ENCODE results near the gene TRIM36.

Gene TRIM36, protein sequence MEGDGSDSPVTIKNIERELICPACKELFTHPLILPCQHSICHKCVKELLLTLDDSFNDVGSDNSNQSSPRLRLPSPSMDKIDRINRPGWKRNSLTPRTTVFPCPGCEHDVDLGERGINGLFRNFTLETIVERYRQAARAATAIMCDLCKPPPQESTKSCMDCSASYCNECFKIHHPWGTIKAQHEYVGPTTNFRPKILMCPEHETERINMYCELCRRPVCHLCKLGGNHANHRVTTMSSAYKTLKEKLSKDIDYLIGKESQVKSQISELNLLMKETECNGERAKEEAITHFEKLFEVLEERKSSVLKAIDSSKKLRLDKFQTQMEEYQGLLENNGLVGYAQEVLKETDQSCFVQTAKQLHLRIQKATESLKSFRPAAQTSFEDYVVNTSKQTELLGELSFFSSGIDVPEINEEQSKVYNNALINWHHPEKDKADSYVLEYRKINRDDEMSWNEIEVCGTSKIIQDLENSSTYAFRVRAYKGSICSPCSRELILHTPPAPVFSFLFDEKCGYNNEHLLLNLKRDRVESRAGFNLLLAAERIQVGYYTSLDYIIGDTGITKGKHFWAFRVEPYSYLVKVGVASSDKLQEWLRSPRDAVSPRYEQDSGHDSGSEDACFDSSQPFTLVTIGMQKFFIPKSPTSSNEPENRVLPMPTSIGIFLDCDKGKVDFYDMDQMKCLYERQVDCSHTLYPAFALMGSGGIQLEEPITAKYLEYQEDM

DNA sequence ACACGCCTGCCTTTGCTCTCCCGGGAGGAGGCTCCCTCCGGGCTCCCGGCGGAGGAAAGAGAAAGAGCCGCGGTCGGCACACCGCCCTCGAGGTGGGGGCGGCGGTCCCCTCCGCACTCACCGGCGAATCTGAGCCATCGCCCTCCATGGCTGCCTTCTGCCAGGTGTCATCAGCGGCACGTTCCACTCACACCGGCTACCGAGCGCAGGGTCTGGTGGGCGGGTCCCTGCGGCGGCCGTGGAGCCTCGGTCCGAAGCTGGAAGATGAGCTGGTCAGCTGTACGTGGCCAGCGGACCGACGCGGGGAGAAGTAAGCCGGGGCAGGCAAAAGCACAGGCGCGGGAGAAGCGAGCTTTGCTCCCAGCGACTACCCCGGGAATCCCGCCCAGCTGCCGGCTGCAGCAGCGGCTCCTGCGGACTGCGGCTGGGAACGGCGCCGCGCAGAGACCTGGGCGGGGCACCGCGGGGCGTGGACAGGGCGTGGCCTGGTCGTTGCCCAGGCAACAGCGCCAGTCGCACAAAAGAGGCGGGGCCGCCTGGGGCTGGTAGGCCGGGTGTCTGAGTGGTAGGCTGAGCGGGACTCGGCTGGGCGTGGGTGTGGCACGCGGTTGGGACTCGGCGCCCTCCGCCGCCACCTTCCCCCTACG is at the start of gene TRIM36:
Gene TRIM36 (minus strand): TSS at position 422 of the 647 bp plus-strand sequence. CDS start 274 bp downstream, at position 148.
- peak; percentile 98 for DNase-seq (ENCODE audit: low spot score)

DNA sequence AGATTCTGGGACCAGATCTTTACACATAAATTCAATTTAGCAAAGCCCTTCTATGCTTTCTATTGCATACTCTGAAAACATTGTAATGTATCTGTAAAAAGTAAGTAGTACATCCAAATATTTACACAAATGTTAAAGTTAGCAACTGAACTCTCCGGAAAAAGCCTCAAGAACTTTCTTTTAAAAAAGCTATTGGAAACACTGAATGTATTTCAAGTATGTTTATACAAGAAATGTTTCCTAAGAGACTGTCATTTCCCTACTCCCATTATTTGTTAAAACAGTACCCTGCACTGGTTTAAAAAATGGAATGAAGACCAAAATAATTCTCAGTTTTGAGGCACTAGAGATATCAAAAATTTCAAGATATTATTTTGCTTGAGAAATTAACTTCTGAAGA is 44.8 kb upstream of the TRIM36 start:
- no peak for DNase-seq (ENCODE audit: low spot score)

DNA sequence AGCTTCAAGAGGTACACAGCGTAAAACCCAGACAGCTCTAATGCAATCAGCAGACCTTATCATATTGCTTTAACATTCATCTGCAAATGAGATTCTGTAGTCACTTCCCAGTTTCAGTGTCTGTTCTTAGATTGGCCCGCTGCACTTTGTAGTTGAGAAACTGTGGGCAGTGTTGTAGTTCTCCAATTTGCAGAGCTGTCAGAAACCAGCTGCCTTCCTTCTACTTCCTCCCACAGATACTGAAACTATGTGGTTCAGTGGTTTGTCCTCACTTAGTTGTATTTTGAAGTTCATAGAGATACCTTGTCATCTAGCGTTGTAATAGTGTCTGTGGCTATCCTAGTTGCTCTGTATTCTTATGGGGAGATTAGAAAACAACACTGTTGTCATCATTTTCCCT is 39.6 kb upstream of the TRIM36 start:
- no peak for DNase-seq (ENCODE audit: low spot score)

DNA sequence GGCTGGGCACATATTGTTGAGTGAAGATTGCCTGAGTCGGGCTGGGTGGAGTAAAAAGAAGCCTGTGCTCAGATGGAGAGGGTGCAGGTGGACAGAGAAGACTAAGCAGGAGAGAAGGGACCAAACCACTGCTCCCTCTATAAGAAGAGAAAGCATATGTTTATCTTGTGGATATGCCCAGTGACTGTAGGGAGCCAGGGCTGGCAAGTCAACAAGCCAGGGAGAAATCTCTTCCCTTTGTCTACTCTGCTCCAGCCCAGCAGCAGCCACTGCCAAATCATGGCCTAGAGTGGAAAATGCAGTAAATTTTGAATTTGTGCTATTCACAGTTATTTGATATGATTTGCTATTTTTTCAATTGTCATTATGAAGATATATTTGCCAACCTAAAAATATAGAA is 33.2 kb upstream of the TRIM36 start:
- DNase-seq (ENCODE audit: low spot score), result no peak

DNA sequence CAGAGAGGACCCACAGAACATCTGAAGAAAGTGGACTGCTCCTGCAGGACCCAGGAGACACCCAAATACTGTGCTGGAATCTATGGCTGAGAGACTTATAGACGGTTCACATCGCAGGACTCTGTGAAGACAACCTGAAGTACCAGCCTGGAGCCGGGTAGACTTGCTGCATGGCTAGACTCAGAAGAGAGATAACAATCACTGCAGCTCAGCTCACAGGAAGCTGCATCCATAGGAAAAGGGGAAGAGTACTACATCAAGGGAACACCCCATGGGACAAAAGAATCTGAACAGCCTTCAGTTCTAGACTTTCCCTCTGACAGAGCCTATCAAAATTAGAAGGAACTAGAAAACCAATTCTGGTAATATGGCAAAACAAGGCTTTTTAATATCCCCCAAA is 26.5 kb upstream of the TRIM36 start:
- no peak for DNase-seq (ENCODE audit: low spot score)

DNA sequence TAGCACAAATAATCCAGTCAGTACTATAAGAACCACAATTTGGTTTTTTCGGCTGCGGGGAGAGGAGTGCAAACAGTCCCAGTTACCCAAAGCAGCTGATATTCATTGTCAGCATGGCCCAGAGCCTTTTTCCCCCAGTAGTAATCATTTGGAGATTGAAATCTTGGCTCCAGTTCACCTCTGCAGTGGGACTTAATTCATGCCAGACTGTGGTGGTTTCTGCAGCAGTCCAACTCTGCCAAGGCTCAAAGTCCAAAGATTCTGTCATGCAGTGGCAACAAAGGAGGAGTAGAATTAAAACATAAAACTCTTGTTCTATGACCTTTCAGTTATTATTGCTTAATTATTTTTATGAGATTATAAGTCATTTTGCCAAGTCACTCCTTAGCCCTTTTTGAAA is 25.0 kb upstream of the TRIM36 start:
- no peak for DNase-seq (ENCODE audit: low spot score)

DNA sequence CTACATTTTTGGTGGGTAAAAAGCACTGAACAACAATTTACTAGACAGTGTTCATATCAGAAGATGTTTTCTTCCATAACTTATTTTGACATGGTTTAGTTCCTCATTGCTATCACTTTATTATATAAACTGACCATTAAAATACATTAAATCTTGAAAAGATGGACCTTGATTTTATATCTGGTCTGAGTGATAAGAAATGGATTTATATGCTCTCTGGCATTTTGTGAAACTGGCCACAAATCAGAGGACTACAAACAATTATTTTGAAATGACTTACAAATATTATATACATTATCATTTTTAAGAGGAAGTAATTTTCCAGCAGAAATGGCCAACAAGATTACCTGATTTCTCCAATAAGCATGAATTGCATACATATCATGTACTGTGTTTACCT is 23.6 kb upstream of the TRIM36 start:
- DNase-seq (ENCODE audit: low spot score), result no peak

DNA sequence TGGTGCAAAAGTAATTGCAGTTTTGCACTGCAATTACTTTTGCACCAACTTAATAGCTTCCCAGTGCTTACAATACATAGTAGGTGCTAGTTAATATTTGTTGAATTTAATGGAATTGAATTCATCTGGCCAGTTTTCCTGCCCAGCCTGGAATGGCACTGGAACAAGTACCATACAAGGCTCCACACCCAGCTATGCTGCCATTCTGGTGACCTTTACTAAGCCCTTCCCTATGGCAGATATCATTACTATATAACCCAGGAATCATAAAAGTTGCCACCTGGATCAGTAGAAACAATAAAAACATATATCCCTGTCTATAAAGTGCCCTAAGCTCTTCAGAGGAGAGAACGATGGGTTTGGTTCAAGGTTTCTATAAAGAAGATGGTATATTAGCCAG is 22.4 kb upstream of the TRIM36 start:
- no peak for DNase-seq (ENCODE audit: low spot score)

DNA sequence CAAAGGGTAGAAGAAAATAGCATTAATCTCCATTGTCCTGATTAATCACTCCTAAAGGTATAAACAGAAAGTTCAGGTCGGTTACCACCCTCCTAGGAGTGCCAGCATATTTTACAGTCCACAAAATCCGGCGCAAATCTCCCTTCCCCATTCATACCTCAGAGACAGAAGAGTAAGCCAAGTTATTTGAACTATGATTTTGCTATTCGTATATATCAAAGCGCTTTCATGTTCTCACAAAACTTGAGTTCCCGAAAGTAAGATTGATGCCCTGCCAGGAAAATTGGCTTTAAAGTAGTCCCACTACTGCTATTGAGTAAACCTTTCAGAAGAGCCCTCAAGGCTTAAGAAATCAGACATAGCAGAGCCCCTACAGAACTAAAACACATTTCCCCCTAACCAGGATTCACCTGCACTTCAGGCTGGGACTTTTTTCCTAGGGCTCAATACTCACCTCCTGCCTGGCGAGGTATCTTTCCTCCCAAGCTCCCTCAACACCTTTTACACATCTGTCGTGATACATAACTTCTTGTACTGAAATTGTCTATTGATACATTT is 21.8 kb upstream of the TRIM36 start:
- no peak for DNase-seq (ENCODE audit: low spot score)

DNA sequence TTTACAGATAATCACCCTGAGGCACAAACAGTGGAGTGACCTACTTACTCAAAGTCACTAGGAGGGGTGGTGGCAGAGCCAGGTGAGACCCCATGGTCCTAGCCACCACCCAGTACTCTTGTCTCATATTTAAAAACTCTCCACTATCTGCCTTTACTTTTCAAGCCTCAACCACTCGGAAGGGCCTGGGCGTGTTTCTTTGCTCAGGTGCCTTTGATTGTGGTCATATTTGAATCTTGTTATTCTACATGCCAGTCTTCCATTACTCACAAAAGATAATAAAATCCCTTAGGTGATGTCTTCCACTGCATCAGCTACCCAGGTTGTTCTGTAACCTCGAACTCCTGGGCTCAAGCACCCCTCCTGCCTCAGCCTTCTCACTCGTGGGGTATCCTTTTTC is 20.7 kb upstream of the TRIM36 start:
- DNase-seq (ENCODE audit: low spot score), result no peak

DNA sequence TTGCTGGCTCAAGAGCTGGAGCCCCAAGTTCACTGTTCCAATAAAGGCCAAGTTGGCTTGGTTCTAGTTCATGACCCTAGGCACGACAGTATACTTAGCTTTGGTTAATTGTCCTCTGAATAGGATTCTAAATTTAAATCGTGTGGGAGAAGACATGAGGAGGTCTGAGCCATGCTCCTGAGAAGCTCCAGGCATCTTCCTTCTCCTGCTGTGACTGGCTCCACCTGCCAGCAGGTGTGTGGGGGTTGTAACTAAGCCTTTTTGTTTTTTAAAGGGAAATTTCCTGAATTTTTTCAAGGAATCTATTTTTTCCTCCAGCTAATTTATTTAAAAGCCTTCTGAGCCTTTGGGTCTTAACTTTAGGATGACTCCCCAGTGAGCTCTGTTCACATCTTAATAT is 20.2 kb upstream of the TRIM36 start:
- no peak for DNase-seq (ENCODE audit: low spot score)

DNA sequence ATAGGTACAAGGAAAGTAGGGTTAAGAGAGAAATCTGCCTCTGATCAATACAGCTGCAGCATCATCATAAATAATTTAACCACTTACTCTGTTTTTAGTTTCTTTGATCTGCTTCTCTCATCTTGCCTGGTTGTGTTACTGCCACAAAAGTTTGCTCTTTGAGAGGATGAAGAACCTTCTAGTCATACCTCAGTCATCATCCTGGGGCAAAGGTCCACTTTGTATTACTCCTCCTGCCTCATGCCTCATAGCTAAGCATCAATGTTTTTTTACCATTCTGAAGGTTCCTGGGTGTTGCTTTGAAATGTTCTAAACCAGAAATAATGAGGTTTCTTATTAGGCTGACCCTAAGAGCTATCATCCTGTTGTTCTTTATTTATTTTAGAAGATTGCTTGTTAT is 17.1 kb upstream of the TRIM36 start:
- no peak for DNase-seq (ENCODE audit: low spot score)

DNA sequence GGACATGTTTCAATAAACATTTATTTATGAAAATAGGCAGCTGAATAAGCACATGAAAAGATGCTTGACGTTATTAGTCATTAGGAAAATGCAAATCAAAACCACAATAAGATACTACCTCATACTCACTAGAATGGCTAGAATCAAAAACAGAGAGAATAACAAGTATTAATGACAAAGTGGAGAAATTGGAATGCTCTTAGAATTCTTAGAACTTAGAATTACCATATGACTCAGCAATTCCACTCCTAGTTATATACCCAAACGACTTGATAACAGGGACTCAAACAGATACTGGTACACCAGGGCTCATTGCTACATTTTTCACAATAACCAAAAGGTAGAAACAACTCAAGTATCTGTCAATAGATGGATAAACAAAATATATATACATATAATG is 15.1 kb upstream of the TRIM36 start:
- no peak for DNase-seq (ENCODE audit: low spot score)

DNA sequence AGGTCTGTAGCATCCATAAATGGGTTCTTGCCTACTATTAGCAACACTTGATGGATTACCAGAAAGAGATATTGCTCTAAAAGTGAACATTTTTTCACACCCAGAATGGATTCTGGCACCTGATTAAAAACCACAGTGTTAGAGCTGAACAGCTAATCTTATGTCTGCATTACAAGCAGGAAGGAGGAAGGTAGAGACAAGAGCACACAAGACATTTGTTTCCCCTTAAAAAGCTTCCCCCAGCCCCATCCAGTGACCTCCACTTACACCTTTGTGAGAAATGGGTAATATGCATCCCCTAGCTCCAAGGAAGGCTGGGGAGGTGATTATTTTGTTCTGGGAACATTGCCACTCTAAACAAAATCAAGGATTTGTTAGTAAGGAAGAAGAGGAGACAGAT is 12.0 kb upstream of the TRIM36 start:
- DNase-seq (ENCODE audit: low spot score), result no peak

DNA sequence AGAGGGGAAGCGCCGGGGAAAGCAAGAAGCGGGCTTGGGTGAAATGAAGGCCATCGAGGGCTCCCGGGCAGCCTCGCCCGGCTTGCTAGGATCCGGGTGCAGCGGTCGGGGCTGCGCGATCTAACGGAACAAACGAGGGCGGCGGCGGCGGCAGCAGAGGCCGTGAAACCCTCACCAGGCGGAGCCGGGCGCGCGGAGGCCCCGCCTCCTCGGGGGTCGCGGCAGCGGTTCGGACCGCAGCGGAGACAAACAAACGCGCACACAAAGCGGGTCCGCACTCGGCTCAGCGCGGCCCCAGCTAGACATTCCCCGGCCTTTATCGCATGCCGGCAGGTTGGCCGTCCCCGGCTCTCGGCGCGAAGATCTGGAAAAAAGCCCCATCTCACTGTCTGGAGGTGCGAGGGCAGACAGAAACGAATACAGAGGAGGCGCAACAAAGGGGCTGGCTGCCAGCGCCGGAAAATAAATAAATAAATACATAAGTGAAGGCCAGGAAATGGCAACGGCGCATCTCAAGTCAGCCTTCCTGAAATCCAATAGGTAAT is 10.5 kb upstream of the TRIM36 start:
- DNase-seq (ENCODE audit: low spot score), result peak; percentile 86

DNA sequence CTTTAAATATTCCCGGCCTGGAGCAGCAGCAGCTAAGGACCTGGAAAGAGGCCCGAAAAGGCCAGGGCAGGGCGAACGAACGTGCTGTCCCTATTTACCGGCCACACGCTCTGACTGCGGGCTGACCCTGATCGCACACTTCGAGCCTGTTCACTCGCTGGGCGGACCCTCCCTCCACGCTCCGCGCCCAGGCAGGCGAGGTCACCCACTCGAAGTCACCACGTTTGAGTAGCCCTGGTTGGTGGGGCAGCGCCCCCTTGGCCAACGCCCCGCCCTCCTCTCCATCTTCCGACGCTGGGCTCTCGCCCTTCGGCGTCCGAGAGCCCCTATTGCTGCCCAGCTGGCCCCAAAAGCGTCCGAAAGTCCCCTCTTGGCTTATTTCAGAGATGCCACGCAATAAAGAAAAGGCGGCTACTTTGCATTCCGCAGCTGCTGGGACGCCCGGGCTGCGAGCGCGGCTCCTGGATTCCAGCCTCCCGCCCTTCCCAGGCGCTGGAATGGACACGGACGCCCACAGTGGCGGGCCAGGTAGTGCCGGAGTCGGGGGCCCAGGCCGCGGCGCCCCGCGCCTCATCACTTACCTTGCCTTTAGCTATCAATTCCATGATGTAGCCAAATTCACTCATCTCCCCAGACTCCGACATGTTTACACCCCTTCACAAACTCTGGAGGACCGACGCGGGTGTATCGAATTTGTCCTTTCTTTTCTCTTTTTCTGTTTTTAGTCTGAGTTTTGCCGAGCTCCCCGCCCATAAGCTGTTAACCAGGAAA is 9.9 kb upstream of the TRIM36 start:
- peak; percentile 71 for DNase-seq (ENCODE audit: low spot score)

DNA sequence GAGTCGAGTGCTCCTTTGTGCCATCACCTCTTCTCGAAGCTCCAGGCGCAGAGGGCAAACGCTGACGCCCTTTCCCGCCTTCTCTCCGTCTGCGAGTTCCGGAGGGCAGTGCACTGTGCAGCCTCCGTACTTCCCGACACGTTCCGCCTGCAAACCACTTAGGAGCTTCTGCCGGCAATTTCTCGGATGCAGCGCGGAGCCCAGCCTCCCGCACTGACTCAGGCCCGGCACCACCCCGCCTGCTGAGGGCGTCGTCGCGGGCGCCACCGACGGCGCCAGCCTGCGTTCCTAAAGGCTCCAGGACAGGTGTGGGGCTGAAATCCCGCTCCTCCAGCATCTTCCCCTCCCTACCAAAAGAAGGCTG is 9.3 kb upstream of the TRIM36 start:
- DNase-seq (ENCODE audit: low spot score), result peak; percentile 55

DNA sequence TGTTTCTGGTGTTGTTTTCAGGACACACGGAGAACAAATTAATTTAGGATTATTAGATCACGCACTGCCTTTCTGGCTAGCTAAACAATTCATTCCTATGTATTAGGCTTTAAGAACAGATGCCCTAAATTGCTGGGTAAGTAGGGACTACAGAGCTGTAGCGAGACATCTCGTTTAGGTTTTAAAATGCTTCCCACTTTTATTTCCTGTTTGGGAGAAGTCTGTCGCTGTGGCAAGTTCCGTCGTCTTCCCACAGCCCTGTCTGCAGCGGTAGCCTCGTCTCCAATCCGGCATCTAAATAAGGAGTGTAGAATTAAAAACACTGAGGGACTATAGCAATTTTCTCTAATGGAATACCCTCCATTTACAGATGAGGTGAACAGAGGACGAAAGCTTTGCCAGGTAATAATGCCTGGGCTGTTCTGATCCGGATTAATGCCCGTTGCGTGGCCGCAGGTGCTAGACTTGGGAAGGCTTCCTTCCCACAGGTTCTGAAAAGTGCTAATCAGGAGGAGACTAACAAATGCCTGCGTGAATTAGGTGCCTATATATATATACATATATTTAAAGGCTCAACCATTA is 1.3 kb upstream of the TRIM36 start:
- no peak for DNase-seq (ENCODE audit: low spot score)

DNA sequence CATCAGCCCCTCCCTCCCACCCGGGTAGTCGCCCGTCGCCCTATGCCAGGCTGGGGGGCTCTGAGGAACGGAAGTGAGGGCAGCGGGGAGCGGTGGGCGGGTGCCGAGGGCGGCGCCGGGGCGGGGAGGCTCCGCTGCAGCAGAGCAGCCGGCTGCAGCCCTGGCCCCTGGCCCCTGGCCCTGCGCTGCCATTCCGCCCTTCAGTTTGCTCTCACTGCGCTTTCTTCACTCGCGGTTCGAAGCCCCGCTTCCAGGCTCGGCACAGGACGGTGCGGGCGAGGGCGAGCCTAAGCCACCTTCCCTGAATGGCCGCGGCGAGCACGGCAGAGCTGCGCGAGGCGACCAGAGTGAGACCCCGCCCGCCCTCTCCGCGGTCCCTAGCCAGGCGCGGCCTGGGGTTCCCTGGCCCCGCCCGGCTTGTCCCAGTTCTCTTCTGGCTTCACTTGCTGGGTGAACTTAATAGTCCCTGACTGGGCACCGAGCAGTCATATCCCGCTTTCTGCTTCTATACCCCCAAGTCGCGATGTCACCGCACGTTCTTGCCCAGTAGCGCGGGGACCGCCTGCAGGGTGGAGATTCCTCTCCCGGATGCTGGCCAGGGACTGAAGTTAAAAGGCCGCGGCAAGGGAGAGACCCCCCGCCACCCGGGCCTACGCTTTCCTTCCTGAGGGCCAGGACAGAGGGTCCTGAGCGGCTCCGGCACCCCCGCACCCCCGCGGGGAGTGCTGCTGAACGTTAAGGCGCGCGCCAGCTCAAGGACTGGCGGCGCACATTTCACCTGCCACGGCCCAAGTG is 623 bp upstream of the TRIM36 start:
- peak; percentile 78 for DNase-seq (ENCODE audit: low spot score)

DNA sequence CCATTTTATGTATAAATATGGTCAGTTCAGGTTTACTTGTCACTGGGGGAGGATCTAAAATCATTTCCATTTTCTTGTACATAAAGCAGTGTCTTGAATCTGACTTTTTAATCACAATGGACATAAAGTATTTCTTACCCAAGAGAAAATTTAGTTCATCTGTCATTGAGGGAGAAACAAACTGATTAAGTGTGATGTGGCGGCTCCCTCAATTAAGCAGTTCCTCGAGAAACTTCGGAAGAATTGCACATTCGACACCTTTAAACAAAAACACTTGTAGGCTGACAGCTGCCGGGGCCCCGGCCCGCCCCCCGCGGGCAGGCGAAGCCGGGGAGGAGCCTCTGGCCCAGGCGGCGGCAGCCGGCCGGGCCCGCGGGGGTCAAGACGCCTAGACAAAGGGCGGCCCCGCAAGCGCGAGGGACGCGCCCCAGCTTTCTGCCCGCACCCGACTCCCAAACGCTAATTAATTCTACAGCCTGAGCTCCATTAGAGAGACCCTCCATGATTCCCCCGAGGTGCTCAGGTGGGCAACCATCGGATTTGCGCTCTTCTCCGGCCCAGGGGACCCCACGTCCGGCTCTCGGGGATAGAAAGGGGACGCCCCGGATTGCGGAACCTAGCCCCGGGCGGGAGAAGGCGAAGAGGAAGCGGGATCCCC is 750 bp downstream of the TRIM36 start:
- peak; percentile 74 for DNase-seq (ENCODE audit: low spot score)
